Ishikawa (cell line): ENCODE data around the gene HELZ.

Source experiments
- CEBPB ChIP-seq: IDR thresholded peaks from 2 replicates; pipeline ENCODE4 v1.6.1; 2012
- FOXM1 ChIP-seq: IDR thresholded peaks from 2 replicates; pipeline ENCODE4 v1.6.1; 2012; ENCODE audit warnings: low read depth, borderline replicate concordance
- REST ChIP-seq: IDR thresholded peaks from 2 replicates; pipeline ENCODE4 v1.6.1; 2012; ENCODE audit warnings: low read depth, mild to moderate bottlenecking
- TAF1 ChIP-seq: IDR thresholded peaks from 2 replicates; pipeline ENCODE4 v1.6.1; 2012; ENCODE audit warnings: low read depth, mild to moderate bottlenecking
- TCF12 ChIP-seq: IDR thresholded peaks from 2 replicates; pipeline ENCODE4 v1.6.1; 2012; ENCODE audit warnings: low read depth

GRCh38 chr17:67115401-67115800 lies 129.6 kb downstream of the HELZ start:
- TF ChIP-seq REST (no peak), CEBPB (no peak), TAF1 (no peak), FOXM1 (no peak), TCF12 (no peak)
